ENCODE results near the gene MYH16. TPM values are rescaled to one million over a fixed set of nuclear protein-coding genes. Genes with fewer than 3 reads are reported as not detected.
"Not testable (repeated sequence)": the region's sequence is repeated elsewhere in the genome, so short reads cannot be mapped to it uniquely, and the experiment has no call there.

The MYH16 gene
- total RNA-seq, 2 experiments from 2014 or later, result not detected

DNA sequence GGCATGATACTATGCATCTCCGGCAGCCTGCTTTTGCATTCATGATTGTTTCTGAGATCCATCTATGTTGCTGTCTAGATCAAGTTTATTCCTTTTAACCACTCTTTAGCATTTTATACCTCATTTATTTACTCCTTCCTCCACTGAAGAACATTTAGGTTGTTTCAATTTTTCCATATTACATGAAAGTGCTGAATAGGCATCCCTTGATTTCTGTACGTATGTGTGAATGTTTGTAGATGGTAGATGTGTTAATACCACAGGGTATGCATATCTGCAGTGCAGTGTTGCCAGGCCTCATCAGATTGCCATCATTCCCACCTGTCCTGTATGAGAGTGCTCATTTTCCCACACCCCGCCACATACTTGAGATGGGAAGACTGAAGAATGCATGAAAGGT is 67.0 kb downstream of the MYH16 start:
- Mint-ChIP-seq H3K4me1 (ENCODE audit: low read depth) (peaks cover 13% of the 10 kb centered on the region), H3K9me3 (no peaks in the 10 kb centered on the region), H3K36me3 (ENCODE audit: low read depth) (peaks cover 37% of the 10 kb centered on the region), H3K4me3 (no peak overlapping the region), H3K27me3 (ENCODE audit: low read depth) (no peaks in the 10 kb centered on the region), H3K27ac (no peak overlapping the region)
- intact Hi-C loops (cut with micrococcal nuclease), result no loop called here
- no peak for DNase-seq
- CTCF ChIA-PET, result interaction anchor here (1.2 to 1.6 kb wide), 2 partner anchors 11 to 21 kb away, joined by 3 read pairs; no protein-coding TSS in a partner anchor

DNA sequence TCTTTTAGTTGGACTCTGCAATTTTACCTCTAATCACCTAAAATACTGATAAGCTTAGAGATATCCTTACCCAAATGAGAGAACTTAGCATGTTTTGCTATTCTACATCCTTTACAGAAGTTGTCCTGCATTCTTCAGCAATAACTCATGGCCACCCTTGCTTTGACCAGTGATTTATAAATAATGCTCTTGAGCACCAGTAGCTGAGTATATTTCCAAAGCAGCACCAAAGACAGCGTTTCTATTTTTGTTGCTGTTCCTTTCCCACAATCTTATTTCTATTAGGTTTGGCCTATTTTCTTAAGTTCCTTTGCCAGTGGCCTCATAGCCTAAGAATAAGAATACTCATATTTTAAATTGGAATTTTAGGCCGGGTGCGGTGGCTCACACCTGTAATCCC is 68.0 kb downstream of the MYH16 start:
- Mint-ChIP-seq H3K27ac (no peak overlapping the region), H3K27me3 (ENCODE audit: low read depth) (no peaks in the 10 kb centered on the region), H3K36me3 (ENCODE audit: low read depth) (peaks cover 38% of the 10 kb centered on the region), H3K4me3 (no peak overlapping the region), H3K4me1 (ENCODE audit: low read depth) (peaks cover 10% of the 10 kb centered on the region), H3K9me3 (no peaks in the 10 kb centered on the region)
- CTCF ChIA-PET, result interaction anchor here (1.6 kb wide), 1 partner anchor 10 kb away, joined by 3 read pairs; no protein-coding TSS in a partner anchor
- intact Hi-C loops (cut with micrococcal nuclease), result no loop called here
- no peak for DNase-seq

DNA sequence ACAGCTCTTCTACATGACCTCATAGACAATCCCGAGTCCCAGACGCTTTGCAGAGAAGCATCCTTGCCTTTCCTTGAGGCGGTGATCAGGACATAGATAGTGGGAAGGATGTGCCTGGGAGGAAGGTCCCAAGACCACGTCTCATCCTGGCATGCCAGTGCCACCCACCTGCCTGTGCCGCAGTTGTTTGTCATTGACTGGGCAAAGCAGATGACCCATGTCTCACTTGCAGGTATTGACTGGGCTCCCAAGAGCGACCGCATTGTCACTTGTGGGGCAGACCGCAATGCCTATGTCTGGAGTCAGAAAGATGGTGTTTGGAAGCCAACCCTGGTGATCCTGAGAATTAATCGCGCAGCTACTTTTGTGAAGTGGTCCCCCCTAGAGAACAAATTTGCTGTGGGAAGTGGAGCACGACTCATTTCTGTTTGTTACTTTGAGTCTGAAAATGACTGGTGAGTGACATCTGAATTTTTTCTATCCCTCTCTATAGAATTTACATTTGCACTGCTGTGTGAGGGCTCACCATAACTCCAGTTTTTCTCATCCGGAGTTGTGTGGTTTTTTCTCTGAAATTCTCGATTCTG is 71.5 kb downstream of the MYH16 start:
- no peak overlapping the region for H3K4me3 Mint-ChIP-seq
- intact Hi-C loops (cut with micrococcal nuclease), result no loop called here
- CTCF ChIA-PET, result no interaction called here
- H3K9me3 Mint-ChIP-seq, result no peaks in the 10 kb centered on the region
- H3K4me1 Mint-ChIP-seq (ENCODE audit: low read depth), result peaks cover 10% of the 10 kb centered on the region
- H3K36me3 Mint-ChIP-seq (ENCODE audit: low read depth), result peaks cover 37% of the 10 kb centered on the region
- H3K27me3 Mint-ChIP-seq (ENCODE audit: low read depth), result no peaks in the 10 kb centered on the region
- DNase-seq, result no peak
- H3K27ac Mint-ChIP-seq, result no peak overlapping the region

DNA sequence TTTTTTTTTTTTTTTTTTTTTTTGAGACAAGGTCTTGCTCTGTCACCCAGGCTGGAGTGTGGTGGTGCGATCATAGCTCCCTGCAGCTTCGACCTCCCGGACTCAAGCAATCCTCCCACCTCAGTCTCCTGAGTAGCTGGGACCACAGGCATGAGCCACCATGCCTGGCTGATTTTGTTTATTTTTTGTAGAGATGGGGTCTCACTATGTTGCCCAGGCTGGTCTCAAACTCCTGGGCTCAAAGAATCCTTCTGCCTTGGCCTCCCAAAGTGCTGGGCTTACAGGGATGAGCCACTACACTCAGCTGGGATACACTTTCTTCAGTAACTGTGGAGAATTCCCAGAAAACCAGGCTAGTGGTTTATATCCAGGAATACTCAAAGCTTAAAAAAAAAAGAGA is 78.0 kb downstream of the MYH16 start:
- H3K9me3 Mint-ChIP-seq; H3K4me3 Mint-ChIP-seq; H3K4me1 Mint-ChIP-seq (ENCODE audit: low read depth); intact Hi-C loops (cut with micrococcal nuclease); H3K27me3 Mint-ChIP-seq (ENCODE audit: low read depth); DNase-seq: not testable (repeated sequence)
- H3K36me3 Mint-ChIP-seq (ENCODE audit: low read depth), result peaks cover 16% of the 10 kb centered on the region
- H3K27ac Mint-ChIP-seq, result peak overlapping the region; percentile 56
- CTCF ChIA-PET, result interaction anchor here (0.6 to 1.7 kb wide), 3 partner anchors 11 to 569 kb away, joined by 3 to 5 read pairs (median 3); partner anchors contain the start of gene TRIM4

DNA sequence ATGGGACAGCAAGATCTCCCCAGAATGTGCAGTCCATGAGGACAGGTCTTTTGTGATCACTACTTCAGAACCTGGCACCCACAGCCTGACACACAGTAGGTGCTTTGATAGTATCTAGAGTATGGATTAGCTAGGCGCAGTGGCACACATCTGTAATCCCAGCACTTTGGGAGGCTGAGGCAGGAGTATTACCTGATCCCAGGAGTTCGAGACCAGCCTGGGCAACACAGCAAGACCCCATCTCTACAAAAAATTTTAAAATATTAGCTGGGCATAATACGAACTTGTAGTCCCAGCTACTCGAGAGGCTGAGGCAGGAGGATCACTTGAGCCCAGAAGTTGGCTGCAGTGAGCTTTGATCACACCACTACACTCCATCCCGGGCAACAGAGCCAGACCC is 79.6 kb downstream of the MYH16 start:
- no peak overlapping the region for H3K27ac Mint-ChIP-seq
- intact Hi-C loops (cut with micrococcal nuclease), result no loop called here
- CTCF ChIA-PET, result interaction anchor here (0.6 kb wide), 1 partner anchor 321 kb away, joined by 3 read pairs; no protein-coding TSS in a partner anchor
- H3K27me3 Mint-ChIP-seq (ENCODE audit: low read depth), result no peaks in the 10 kb centered on the region
- H3K9me3 Mint-ChIP-seq, result no peaks in the 10 kb centered on the region
- H3K4me1 Mint-ChIP-seq (ENCODE audit: low read depth), result no peaks in the 10 kb centered on the region
- peaks cover 16% of the 10 kb centered on the region for H3K36me3 Mint-ChIP-seq (ENCODE audit: low read depth)
- H3K4me3 Mint-ChIP-seq, result no peak overlapping the region
- no peak for DNase-seq

DNA sequence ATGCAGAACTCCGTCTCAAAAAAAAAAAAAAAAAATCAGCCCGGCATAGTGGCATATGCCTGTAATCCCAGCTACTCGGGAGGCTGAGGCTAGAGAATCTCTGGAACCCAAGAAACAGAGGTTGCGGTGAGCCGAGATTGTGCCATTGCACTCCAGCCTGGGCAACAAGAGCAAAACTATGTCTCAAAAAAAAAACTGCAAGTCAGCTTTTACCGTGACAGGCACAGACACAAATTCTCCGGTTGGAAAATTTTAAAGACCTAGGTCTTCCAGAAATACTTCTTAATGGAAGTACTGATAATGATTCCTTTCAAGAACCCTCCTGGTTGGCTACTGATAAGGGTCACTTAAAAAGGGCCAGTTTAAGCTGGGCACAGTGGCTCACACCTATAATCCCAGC is 82.5 kb downstream of the MYH16 start:
- Mint-ChIP-seq H3K9me3 (no peaks in the 10 kb centered on the region), H3K36me3 (ENCODE audit: low read depth) (peaks cover 14% of the 10 kb centered on the region), H3K4me3 (no peak overlapping the region), H3K27me3 (ENCODE audit: low read depth) (no peaks in the 10 kb centered on the region), H3K27ac (no peak overlapping the region), H3K4me1 (ENCODE audit: low read depth) (no peaks in the 10 kb centered on the region)
- intact Hi-C loops (cut with micrococcal nuclease), result no loop called here
- CTCF ChIA-PET, result no interaction called here
- no peak for DNase-seq

DNA sequence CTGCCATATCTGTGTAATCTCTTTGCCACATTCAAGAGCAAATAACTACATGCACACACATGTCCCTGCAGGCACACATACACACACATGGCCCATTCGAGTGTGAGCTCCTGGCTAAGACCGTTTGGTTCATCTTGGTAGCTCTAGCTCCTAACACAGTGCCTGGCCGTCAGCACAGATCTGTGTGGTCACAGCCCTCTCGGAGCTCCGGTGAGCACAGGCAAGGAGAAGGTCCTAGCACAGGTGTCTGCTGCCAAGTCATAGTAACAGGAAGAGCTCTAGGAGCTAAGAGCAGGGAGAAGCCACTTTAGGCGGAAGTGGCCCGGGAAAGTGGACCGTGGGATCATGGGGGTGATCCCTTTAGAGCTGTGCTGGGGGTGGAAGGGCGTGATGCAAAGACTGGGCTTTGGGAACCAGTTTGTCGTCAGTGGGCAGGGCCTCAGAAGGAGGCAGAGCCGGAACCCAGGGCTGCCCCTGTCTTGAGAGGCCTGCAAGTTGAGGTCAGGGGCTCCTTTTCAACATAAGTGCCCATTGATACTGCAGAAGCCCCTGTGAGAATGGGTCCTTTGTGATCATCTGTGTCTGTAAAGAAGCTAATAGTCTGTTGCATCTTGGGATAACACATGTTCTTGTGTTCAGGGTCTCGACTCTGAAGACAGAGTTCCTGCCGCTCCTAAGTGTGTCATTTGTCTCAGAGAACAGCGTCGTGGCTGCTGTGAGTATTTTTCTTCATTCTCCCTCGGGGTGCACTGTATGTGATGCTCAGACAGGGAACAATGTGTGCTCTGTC is 85.3 kb downstream of the MYH16 start:
- DNase-seq, result no peak
- Mint-ChIP-seq H3K4me1 (ENCODE audit: low read depth) (no peaks in the 10 kb centered on the region), H3K27ac (peak overlapping the region; percentile 46), H3K27me3 (ENCODE audit: low read depth) (no peaks in the 10 kb centered on the region), H3K9me3 (no peaks in the 10 kb centered on the region), H3K36me3 (ENCODE audit: low read depth) (peaks cover 15% of the 10 kb centered on the region), H3K4me3 (no peak overlapping the region)
- CTCF ChIA-PET, result interaction anchor here (0.5 to 1.1 kb wide), 3 partner anchors 14 to 20 kb away, joined by 3 read pairs; no protein-coding TSS in a partner anchor
- intact Hi-C loops (cut with micrococcal nuclease), result no loop called here

DNA sequence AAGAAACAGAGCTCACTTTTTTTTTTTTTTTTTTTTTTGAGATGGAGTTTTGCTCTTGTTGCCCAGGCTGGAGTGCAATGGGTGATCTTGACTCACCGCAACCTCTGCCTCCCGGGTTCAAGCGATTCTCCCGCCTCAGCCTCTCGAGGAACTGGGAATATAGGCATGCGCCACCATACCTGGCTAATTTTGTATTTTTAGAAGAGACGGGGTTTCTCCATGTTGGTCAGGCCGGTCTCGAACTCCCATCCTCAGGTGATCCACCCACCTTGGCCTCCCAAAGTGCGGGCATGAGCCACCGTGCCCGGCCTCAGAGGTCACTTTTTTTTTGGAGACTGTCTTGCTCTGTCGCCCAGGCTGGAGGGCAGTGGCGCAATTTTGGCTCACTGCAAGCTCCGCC is 85.9 kb downstream of the MYH16 start:
- DNase-seq; intact Hi-C loops (cut with micrococcal nuclease); H3K9me3 Mint-ChIP-seq; H3K4me3 Mint-ChIP-seq; H3K4me1 Mint-ChIP-seq (ENCODE audit: low read depth); H3K27ac Mint-ChIP-seq; H3K27me3 Mint-ChIP-seq (ENCODE audit: low read depth): not testable (repeated sequence)
- CTCF ChIA-PET, result interaction anchor here (0.7 kb wide), 1 partner anchor 18 kb away, joined by 3 read pairs; no protein-coding TSS in a partner anchor
- H3K36me3 Mint-ChIP-seq (ENCODE audit: low read depth), result peaks cover 15% of the 10 kb centered on the region

DNA sequence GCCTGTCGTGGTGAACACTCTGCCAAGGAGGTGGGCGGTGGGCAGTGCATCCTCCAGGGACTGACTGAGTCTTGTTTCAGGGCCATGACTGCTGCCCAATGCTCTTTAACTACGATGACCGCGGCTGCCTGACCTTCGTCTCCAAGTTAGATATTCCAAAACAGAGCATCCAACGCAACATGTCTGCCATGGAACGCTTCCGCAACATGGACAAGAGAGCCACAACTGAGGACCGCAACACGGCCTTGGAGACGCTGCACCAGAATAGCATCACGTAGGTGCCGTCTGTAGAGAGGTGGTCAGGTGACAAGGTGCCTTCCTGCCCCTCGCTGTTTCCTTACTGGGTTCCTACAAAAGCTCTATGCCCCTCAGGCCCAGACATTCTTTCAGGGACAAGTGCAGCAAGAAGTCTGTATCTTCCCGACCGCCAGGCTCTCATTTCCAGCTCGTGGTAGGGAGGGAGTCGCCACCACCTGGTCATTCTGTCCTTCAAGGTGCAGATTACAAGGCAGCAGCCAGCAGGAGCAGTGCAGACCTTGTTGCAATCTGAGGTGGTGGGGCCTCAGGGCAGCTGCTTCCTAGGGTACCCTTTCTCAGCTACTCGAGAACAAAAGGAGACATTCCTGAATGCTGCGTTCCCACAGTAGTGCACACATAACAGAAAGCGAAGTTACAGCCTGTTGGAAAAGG is 87.0 kb downstream of the MYH16 start:
- CTCF ChIA-PET, result interaction anchor here (0.5 to 0.7 kb wide), 2 partner anchors 11 to 17 kb away, joined by 3 read pairs; no protein-coding TSS in a partner anchor
- no peak overlapping the region for H3K27ac Mint-ChIP-seq
- no peaks in the 10 kb centered on the region for H3K9me3 Mint-ChIP-seq
- no peak overlapping the region for H3K4me3 Mint-ChIP-seq
- no peaks in the 10 kb centered on the region for H3K27me3 Mint-ChIP-seq (ENCODE audit: low read depth)
- DNase-seq, result no peak
- H3K36me3 Mint-ChIP-seq (ENCODE audit: low read depth), result peaks cover 18% of the 10 kb centered on the region
- no peaks in the 10 kb centered on the region for H3K4me1 Mint-ChIP-seq (ENCODE audit: low read depth)
- intact Hi-C loops (cut with micrococcal nuclease), result no loop called here

Other genes starting within 250 kb of the MYH16 start
- gene SMURF1, start 128.7 kb upstream of the MYH16 start, total RNA-seq, result 10 to 100 TPM; 10.1 to 11.1 TPM
- under 1 TPM in 1 of 2 experiments, not detected in 1; 0.12 TPM for gene KPNA7, start 64.7 kb upstream of the MYH16 start, total RNA-seq
- gene ARPC1A, start 53.1 kb downstream of the MYH16 start, total RNA-seq, result 10 to 100 TPM; 41.5 to 47.7 TPM
- gene ARPC1B, start 101.9 kb downstream of the MYH16 start, total RNA-seq, result 100 to 1,000 TPM; 334 to 345 TPM
- 100 to 1,000 TPM; 169 to 194 TPM for gene PDAP1, start 135.8 kb downstream of the MYH16 start, total RNA-seq
- gene BUD31, start 136.1 kb downstream of the MYH16 start, total RNA-seq, result 100 to 1,000 TPM; 160 to 176 TPM
- 1 to 10 TPM; 3.5 to 5.1 TPM for gene PTCD1, start 166.0 kb downstream of the MYH16 start, total RNA-seq
- 10 to 100 TPM; 70.6 to 73.5 TPM for gene CPSF4, start 166.1 kb downstream of the MYH16 start, total RNA-seq
- 100 to 1,000 TPM; 423 to 441 TPM for gene ATP5MF, start 193.3 kb downstream of the MYH16 start, total RNA-seq
- gene ZNF789, start 200.1 kb downstream of the MYH16 start, total RNA-seq, result 1 to 10 TPM; 8.0 to 9.8 TPM
- 10 to 100 TPM; 26.5 to 26.6 TPM for gene ZNF394, start 227.4 kb downstream of the MYH16 start, total RNA-seq
- 1 to 10 TPM; 7.2 to 8.0 TPM for gene ZKSCAN5, start 231.8 kb downstream of the MYH16 start, total RNA-seq